Activated T-cell treated with anti-CD3 and anti-CD28 coated beads for 1 hour (primary cell): Measurements from ENCODE around the gene KRTAP12-3.
"Not testable (repeated sequence)": the region's sequence is repeated elsewhere in the genome, so short reads cannot be mapped to it uniquely, and the experiment has no call there.

Experiments
- DNase-seq: peaks from one replicate; pipeline ENCODE4 v3.0.0-alpha.2; 2020; ENCODE audit warnings: low read depth

The KRTAP12-3 gene

GRCh38 chr21:44657635-44658540 lies at the start of gene KRTAP12-3:
KRTAP12-3 (plus strand) TSS chr21:44657932; CDS start chr21:44657980, 48 bp downstream.
- peak; percentile 19 for DNase-seq

DNA sequence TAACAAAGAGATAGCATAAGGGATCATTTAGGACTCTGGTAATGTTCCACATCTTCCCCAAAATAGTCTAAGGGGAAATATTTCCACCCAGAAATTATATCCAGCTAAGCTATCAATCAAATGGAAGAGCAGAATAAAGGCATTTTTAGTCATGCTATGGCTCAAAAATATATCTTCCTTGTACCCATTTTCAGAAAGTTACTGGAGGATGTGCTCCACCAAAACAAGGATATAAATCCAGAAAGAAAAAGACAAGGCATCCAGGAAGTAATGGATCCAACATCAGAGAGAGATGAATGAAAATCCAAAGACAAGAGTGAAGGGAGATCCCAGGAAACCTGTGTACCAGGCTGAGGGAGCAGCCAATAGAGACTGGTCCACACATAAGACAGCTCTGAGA lies 48.5 kb upstream of the KRTAP12-3 start:
- DNase-seq, result no peak

- DNase-seq, result not testable (repeated sequence)
Measured at GRCh38 chr21:44610157-44610843, 47.4 kb upstream of the KRTAP12-3 start.

- no peak for DNase-seq
Measured at GRCh38 chr21:44611551-44611950, 46.2 kb upstream of the KRTAP12-3 start.

DNA sequence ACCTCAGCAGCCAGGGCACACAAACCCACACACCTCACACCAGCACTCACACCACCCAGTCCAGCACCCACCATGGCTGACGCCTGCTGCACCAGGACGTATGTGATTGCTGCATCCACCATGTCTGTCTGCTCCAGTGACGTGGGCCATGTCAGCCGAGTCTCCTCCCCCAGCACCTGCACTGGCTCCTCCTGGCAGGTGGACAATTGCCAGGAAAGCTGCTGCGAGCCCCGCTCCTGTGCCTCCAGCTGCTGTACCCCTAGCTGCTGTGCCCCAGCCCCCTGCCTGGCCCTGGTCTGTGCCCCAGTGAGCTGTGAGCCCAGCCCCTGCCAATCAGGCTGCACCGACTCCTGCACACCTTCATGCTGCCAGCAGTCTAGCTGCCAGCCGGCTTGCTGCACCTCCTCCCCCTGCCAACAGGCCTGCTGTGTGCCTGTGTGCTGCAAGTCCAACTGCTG lies 45.7 kb upstream of the KRTAP12-3 start, which contains the start of gene KRTAP10-8:
TSS of gene KRTAP10-8 (plus strand) at position 51 of the 458 bp plus-strand sequence. CDS start at position 73, 22 bp downstream.
- no peak for DNase-seq

GRCh38 chr21:44612669-44613229 lies 45.0 kb upstream of the KRTAP12-3 start:
- DNase-seq, result no peak

- no peak for DNase-seq
Measured at GRCh38 chr21:44613386-44614155, 44.2 kb upstream of the KRTAP12-3 start.

- no peak for DNase-seq
Measured at GRCh38 chr21:44614161-44614631, 43.5 kb upstream of the KRTAP12-3 start.

DNA sequence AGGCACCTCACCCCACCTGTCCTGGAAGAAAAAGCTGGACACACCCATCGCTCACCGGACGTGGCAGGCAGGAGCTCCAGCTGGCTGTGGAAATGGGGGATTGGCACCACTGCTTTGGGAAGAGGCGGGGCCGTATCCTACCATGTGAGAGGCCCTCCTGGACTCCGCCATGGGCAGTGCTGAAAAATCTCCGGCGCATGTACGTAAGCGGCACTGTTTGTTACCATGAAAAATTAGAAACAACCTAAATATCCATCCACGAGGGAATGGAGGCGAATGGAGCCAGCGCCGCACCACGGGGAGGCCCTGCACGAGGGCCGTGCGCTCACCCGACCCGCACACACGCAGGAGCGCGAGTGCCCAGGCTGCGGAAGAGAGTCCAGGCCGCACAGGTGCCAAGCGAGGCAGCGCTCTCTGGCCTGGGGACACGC lies 42.8 kb upstream of the KRTAP12-3 start:
- no peak for DNase-seq

DNA sequence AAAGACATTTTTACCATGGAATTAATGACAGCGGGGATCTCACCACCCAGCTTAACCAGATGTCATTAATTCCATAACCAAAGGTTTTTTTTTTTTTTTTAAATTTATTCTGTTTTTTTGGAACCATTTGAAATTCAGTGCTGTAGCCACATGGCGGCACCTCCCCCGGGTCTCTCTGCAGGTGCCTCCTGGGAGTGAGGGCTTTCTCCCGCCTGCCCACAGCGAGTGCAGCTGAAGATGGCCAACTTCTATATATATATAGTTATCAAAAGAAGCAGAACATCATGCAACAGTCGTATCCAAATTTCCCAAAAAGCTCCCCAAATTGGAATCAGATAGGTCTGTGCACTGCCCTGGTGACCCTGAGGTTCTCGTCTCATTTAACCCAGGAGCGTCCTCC lies 42.3 kb upstream of the KRTAP12-3 start:
- DNase-seq, result no peak

GRCh38 chr21:44615911-44616590 lies 41.7 kb upstream of the KRTAP12-3 start:
- no peak for DNase-seq

DNA sequence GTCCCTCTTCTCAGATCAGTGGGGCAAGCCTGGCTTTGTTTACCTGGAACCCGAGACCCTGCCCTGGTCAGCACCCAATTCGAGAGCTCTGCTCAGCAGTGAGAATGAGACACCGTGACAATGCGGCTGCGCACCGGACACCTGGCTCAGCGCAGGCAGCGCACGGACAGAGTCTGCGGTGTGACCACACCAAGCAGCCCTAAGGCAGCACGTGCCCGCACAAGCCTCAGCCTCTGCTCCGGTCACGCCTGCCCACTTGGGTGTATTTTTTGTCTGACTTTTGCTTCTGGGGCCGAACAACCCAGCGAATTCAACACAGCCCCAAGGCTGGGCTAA lies 41.2 kb upstream of the KRTAP12-3 start:
- DNase-seq, result no peak

- DNase-seq, result no peak
Measured at GRCh38 chr21:44617071-44617501, 40.6 kb upstream of the KRTAP12-3 start.

GRCh38 chr21:44618504-44618903 lies 39.2 kb upstream of the KRTAP12-3 start:
- no peak for DNase-seq

- DNase-seq, result peak; percentile 43
Measured at GRCh38 chr21:44618909-44619308, 38.8 kb upstream of the KRTAP12-3 start.

DNA sequence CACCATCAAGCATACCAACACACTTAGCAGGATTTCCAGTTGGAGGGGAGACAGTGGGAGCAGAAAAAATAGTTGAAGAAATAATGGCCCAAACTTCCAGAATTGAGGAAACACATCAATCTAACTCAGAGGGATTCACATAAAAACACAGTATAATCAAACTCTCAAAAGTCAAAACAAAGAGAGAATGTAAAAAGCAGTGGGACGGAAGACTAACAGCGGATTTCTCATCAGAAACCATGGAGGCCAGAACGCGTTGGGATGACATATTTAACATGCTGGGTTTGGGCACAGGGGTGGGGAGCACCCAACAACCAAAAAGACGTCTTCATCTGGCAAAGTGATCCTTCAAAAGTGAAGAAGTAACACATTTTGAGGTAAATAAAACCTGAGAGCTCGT lies 37.8 kb upstream of the KRTAP12-3 start:
- DNase-seq, result no peak

DNA sequence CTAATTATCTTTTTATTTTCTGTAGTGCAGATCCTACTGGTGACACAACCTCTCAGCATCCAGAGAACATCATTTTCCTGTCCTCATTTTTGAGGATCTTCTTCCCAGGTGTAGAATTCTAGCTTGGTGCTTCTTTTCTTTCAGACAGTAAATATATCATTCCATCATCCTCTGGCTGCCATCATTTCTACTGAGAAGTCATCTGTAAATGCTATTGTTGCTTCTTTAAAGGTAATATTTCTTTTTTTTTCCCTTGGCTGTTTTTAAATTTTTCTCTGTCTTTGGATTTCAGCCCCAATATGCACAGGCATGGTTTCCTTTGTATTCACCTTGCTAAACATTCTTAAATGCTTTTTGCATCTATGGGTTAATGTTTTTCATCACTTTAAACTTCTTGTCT lies 34.2 kb upstream of the KRTAP12-3 start:
- DNase-seq, result no peak

DNA sequence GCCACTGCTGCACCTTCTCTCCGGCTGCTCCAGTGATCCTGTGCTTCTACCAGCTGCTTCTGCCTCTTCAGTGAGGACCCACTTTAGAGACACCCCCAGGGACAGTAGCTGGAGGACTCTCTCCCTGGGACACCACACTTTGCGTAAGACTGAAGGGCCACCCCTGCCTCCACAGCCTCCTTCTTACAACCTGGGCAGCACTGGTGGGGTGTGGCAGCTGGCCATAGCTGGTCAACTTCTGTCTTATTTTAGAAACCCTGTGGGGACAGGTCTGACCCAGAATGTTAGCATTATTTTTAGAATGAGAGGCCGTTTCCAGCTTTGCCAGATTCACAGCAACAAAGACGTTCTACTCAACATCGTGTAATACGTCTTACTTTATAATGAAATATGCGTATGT lies 32.0 kb upstream of the KRTAP12-3 start:
- no peak for DNase-seq

DNA sequence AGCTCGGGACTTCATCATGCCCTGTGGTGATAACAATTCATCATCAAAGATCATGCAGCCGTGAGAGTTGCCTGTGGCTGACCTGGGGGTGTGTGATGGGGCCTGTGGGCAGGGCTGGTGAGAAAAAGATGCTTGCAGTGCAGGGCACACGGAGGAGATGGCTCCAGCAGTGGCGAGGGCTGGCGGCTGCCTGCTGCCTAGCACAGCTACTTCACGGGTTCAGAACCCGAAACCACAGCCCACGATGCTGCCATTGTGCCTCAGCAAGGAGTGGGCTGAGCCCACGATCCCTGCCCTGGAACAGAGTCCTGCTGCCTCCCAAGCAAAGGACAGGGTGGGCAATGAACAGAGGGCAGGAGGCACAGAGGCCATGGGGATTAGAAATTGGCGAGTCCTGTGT lies 31.5 kb upstream of the KRTAP12-3 start:
- DNase-seq, result no peak

GRCh38 chr21:44626673-44627143 lies 31.0 kb upstream of the KRTAP12-3 start, which contains the start of gene KRTAP10-9:
KRTAP10-9 (plus strand) TSS chr21:44627093; CDS start chr21:44627172, 79 bp downstream.
- DNase-seq, result no peak
